Astrocyte (in vitro differentiated cells and primary cell): ENCODE measurements around the gene CHIC2. TPM values are rescaled to one million over a fixed set of nuclear protein-coding genes. Genes with fewer than 3 reads are reported as not detected.

Source experiments
- DNase-seq: peaks from one replicate; pipeline ENCODE4 v3.0.0-alpha.2; 2010; ENCODE audit warnings: low read depth
- FAIRE-seq: peaks from 2 replicates; lab custom pipeline; 2011; peaks lifted over from hg19 to GRCh38; lab: Jason Lieb, UNC
- H2AFZ ChIP-seq: 2 replicates; pipeline ENCODE4 v1.6.0; 2012; ENCODE audit warnings: low read depth, low read length, inconsistent platforms
- H3K27ac ChIP-seq: 2 replicates; pipeline ENCODE4 v1.5.1; 2011; ENCODE audit warnings: low read depth, low read length, inconsistent platforms
- H3K27me3 ChIP-seq: 2 replicates; pipeline ENCODE4 v1.6.0; 2011; ENCODE audit warnings: low read length, inconsistent platforms; ENCODE audit not compliant: insufficient read depth
- H3K36me3 ChIP-seq: 2 replicates; pipeline ENCODE4 v1.5.1; 2011; ENCODE audit warnings: low read length, inconsistent platforms; ENCODE audit not compliant: insufficient read depth
- H3K4me1 ChIP-seq: 2 replicates; pipeline ENCODE4 v1.5.1; 2011; ENCODE audit warnings: low read length, inconsistent platforms; ENCODE audit not compliant: insufficient read depth
- H3K4me2 ChIP-seq: 2 replicates; pipeline ENCODE4 v1.6.0; 2012; ENCODE audit warnings: low read length, inconsistent platforms
- H3K4me3 ChIP-seq: 2 replicates; pipeline ENCODE4 v1.5.1; 2011; ENCODE audit warnings: low read depth, mild to moderate bottlenecking, low read length, inconsistent platforms; ENCODE audit not compliant: insufficient read depth
- H3K79me2 ChIP-seq: 2 replicates; pipeline ENCODE4 v1.6.0; 2012; ENCODE audit warnings: mild to moderate bottlenecking, low read length, inconsistent platforms; ENCODE audit not compliant: insufficient read depth
- H3K9ac ChIP-seq: 2 replicates; pipeline ENCODE4 v1.6.0; 2012; ENCODE audit warnings: mild to moderate bottlenecking, low read length, inconsistent platforms
- H3K9me3 ChIP-seq: 2 replicates; pipeline ENCODE4 v1.5.1; 2012; ENCODE audit warnings: low read depth, mild to moderate bottlenecking, low read length, inconsistent platforms; ENCODE audit not compliant: insufficient read depth
- H4K20me1 ChIP-seq: 2 replicates; pipeline ENCODE4 v1.6.0; 2012; ENCODE audit warnings: low read length, inconsistent platforms; ENCODE audit not compliant: insufficient read depth
- H3K27ac Mint-ChIP-seq: one replicate; pipeline ENCODE4 v1.8.0; 2021; ENCODE audit warnings: mild to moderate bottlenecking, mixed read lengths; ENCODE audit not compliant: unreplicated experiment
- H3K27me3 Mint-ChIP-seq: one replicate; pipeline ENCODE4 v1.8.0; 2021; ENCODE audit warnings: low read depth, mixed read lengths; ENCODE audit not compliant: unreplicated experiment
- H3K36me3 Mint-ChIP-seq: one replicate; pipeline ENCODE4 v1.8.0; 2021; ENCODE audit warnings: low read depth, mixed read lengths; ENCODE audit not compliant: unreplicated experiment
- H3K4me1 Mint-ChIP-seq: one replicate; pipeline ENCODE4 v1.8.0; 2021; ENCODE audit warnings: low read depth, mixed read lengths; ENCODE audit not compliant: unreplicated experiment
- H3K4me3 Mint-ChIP-seq: one replicate; pipeline ENCODE4 v1.8.0; 2021; ENCODE audit warnings: mild to moderate bottlenecking, moderate library complexity, mixed read lengths; ENCODE audit not compliant: unreplicated experiment
- H3K9me3 Mint-ChIP-seq: one replicate; pipeline ENCODE4 v1.8.0; 2021; ENCODE audit warnings: mild to moderate bottlenecking, mixed read lengths; ENCODE audit not compliant: unreplicated experiment
- EZH2 ChIP-seq: IDR thresholded peaks from 2 replicates; pipeline ENCODE4 v1.6.1; 2012; ENCODE audit warnings: mild to moderate bottlenecking, low read length, inconsistent platforms; ENCODE audit not compliant: insufficient read depth
- total RNA-seq: library from RNA; stranded (reverse); gene quantifications from 2 replicates; pipeline ENCODE4 v1.2.1, GENCODE V29; 2021
- TF ChIP-seq, protein P1 (sequence below): IDR thresholded peaks from 2 replicates; pipeline ENCODE4 v1.5.1; 2011; ENCODE audit warnings: low read depth, mild to moderate bottlenecking, inconsistent platforms, low read length, moderate library complexity; ENCODE audit not compliant: insufficient read depth

Gene CHIC2
- total RNA-seq, 1 donor from 2014 or later, result 38.2 TPM

DNA sequence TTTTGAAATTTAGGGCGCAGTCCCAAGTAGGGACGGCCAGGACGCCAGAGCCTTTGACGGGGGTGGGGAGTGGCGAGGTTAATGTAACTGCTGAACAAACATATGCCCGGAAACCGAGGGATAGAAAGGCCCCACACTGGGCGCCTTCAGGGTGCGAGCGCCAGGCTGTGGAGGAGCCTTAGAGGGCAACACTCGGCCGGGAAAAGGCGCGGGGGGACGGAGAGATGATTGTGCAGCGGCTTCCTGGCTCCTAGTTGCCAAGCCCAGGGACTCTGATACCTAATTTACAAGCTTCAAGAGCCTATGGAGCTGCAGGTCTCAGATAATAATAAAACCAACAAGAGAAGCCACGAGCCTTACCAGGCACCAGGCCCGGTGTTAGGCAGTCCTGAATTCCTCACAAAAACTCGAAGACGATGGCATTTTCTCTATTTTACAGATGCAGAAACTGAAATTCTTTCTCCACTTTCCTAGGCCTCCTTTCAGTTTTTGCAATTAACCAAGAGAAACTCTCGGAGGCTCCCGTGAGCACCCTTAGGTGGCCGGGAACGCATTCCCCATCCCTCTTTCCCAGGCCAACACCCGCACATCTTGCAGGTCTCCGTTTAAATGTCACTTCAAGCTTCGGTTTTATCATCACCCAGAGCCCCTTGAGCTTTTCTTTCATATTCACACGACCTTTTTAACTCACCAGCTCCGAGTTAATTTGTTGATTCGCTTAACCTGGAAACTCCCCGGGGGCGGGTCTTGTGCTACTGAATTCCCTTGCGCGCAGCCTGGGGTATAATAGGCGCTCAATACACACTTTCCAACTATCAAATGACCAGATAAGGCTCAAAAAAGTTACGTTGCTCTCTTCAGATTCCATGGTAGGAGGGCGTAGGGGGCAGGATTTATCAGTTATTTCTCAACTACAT is 29.2 kb upstream of the CHIC2 start:
- H3K4me2 ChIP-seq, result no peak overlapping the region

DNA sequence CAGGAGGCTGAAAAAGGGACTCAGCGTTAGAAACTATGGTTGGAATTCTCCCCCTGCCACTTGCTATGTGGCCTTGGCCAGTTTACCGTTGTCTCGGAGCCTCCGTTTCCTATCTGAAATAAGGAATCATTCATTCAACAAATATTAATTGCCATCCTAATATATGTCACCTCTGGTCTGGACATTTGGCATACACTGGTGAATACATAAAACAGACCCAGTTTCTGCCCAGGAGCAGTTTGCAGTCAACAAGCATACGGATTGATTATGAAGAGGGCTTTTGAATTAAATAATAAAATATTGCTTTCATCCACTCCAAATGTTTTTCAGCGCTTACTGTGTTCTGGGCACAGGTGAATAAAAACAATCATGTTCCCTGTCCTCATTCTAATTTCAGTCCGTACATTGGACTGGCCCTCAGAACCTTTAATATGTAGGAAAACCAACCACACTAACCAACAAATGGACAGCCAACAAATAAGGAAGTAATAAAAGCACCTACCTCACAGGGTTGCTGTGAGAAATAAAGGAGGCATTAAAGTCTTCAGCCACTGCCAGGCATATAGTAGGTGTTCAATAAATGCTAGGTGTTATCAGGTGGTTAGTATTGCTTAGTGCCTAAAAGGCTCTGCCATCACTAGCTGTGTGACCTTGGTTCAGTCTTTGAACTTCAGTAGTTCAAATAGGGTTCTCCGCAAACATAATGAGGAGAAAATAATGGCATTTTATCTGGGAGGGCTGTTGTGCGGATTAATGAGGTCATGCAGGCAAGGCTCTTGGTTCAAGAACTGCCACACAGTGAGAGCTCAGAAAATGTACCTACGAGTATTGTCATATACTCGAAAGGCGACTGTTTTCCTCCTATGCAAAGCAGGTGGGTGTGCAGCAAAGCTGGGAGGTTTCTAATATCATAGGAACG is 28.3 kb upstream of the CHIC2 start:
- Mint-ChIP-seq H3K27ac (no peak overlapping the region), H3K4me3 (peak overlapping the region; percentile 86), H3K9me3 (peaks cover 5% of the 10 kb centered on the region), H3K4me1 (peaks cover 33% of the 10 kb centered on the region), H3K36me3 (no peaks in the 10 kb centered on the region), H3K27me3 (peaks cover 45% of the 10 kb centered on the region)
- peaks cover 17% of the 10 kb centered on the region for H3K4me1 ChIP-seq
- H2AFZ ChIP-seq, result peak overlapping the region; percentile 92
- no peak for DNase-seq
- H3K27me3 ChIP-seq, result peaks cover 57% of the 10 kb centered on the region
- peak; percentile 45 for FAIRE-seq
- peak overlapping the region; percentile 95 for H3K4me2 ChIP-seq
- no peaks in the 10 kb centered on the region for H4K20me1 ChIP-seq
- no peaks in the 10 kb centered on the region for H3K36me3 ChIP-seq
- H3K9me3 ChIP-seq, result no peaks in the 10 kb centered on the region
- peak overlapping the region; percentile 64 for H3K9ac ChIP-seq
- H3K27ac ChIP-seq, result no peak overlapping the region
- TF ChIP-seq, protein P1, sequence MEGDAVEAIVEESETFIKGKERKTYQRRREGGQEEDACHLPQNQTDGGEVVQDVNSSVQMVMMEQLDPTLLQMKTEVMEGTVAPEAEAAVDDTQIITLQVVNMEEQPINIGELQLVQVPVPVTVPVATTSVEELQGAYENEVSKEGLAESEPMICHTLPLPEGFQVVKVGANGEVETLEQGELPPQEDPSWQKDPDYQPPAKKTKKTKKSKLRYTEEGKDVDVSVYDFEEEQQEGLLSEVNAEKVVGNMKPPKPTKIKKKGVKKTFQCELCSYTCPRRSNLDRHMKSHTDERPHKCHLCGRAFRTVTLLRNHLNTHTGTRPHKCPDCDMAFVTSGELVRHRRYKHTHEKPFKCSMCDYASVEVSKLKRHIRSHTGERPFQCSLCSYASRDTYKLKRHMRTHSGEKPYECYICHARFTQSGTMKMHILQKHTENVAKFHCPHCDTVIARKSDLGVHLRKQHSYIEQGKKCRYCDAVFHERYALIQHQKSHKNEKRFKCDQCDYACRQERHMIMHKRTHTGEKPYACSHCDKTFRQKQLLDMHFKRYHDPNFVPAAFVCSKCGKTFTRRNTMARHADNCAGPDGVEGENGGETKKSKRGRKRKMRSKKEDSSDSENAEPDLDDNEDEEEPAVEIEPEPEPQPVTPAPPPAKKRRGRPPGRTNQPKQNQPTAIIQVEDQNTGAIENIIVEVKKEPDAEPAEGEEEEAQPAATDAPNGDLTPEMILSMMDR, result no peak
- TF ChIP-seq EZH2, result peak; percentile 38
- H3K4me3 ChIP-seq, result peak overlapping the region; percentile 76
- no peaks in the 10 kb centered on the region for H3K79me2 ChIP-seq

More for the DNA sequence above, 29.2 kb upstream of the CHIC2 start:
- Mint-ChIP-seq H3K4me3 (no peak overlapping the region), H3K27ac (no peak overlapping the region), H3K36me3 (no peaks in the 10 kb centered on the region), H3K9me3 (peaks cover 5% of the 10 kb centered on the region), H3K27me3 (peaks cover 46% of the 10 kb centered on the region), H3K4me1 (peaks cover 41% of the 10 kb centered on the region)
- DNase-seq, result no peak
- no peaks in the 10 kb centered on the region for H4K20me1 ChIP-seq
- no peak for FAIRE-seq
- no peaks in the 10 kb centered on the region for H3K9me3 ChIP-seq
- TF ChIP-seq, protein P1, result no peak
- TF ChIP-seq EZH2, result peak; percentile 9
- no peak overlapping the region for H3K9ac ChIP-seq
- H3K27ac ChIP-seq, result no peak overlapping the region
- no peak overlapping the region for H3K4me3 ChIP-seq
- H3K36me3 ChIP-seq, result no peaks in the 10 kb centered on the region
- H3K27me3 ChIP-seq, result peaks cover 66% of the 10 kb centered on the region
- H3K4me1 ChIP-seq, result peaks cover 17% of the 10 kb centered on the region
- no peak overlapping the region for H2AFZ ChIP-seq
- no peaks in the 10 kb centered on the region for H3K79me2 ChIP-seq
